Endothelial cell of umbilical vein (primary cell): ENCODE results near the gene SERPINB2. TPM values are rescaled to one million over a fixed set of nuclear protein-coding genes. Genes with fewer than 3 reads are reported as not detected.

Experiments used
- BruUV-seq: library from RNA; stranded (reverse); fragments of 400-500 nt; replicated peaks from 2 replicates; lab custom pipeline; 2021; lab: Mats Ljungman, UMichigan
- CTCF ChIA-PET: fragments of 300-600, 350-600 bp; sonication (Branson Sonifier 250); formaldehyde crosslinking; loops from one replicate; lab custom pipeline; 2021; ENCODE audit warnings: antibody characterized with exemption, inconsistent platforms; lab: Charles Lee
- POLR2A ChIA-PET: fragments of 300-600, 350-600 bp; sonication (Branson Sonifier 250); formaldehyde crosslinking; loops from one replicate; lab custom pipeline; 2021; ENCODE audit warnings: antibody characterized with exemption, inconsistent platforms; lab: Charles Lee
- DNase-seq: peaks from one replicate; pipeline ENCODE4 v3.0.0-alpha.2; 2011; ENCODE audit warnings: low read depth, low spot score
- FAIRE-seq: peaks from 2 replicates; lab custom pipeline; 2011; peaks lifted over from hg19 to GRCh38; lab: Jason Lieb, UNC
- H2AFZ ChIP-seq: 2 replicates; pipeline ENCODE4 v1.6.0; 2012; ENCODE audit warnings: low read depth, low read length, control low read depth, inconsistent platforms
- H3K27ac ChIP-seq: 2 replicates; pipeline ENCODE4 v1.5.1; 2011; ENCODE audit warnings: low read depth, mild to moderate bottlenecking, control low read depth, low read length, moderate library complexity; ENCODE audit not compliant: insufficient read depth
- H3K27me3 ChIP-seq, 2 experiments: 2 replicates each; pipeline versions ENCODE4 v1.6.0 to v1.6.1; 2011; ENCODE audit warnings: low read length in 2 of 2, mixed read lengths in 1 of 2; ENCODE audit not compliant: control insufficient read depth in 2 of 2, insufficient read depth in 2 of 2
- H3K36me3 ChIP-seq, 2 experiments: 2 replicates in 1 of 2; 3 replicates in 1 of 2; pipeline ENCODE4 v1.5.1; 2011; ENCODE audit warnings: low read length in 2 of 2, mild to moderate bottlenecking in 1 of 2, moderate library complexity in 1 of 2; ENCODE audit not compliant: control insufficient read depth in 2 of 2, insufficient read depth in 2 of 2; ENCODE audit errors: extremely low read depth in 1 of 2
- H3K4me1 ChIP-seq: 3 replicates; pipeline ENCODE4 v1.5.1; 2011; ENCODE audit warnings: mild to moderate bottlenecking, low read length; ENCODE audit not compliant: control insufficient read depth, insufficient read depth; ENCODE audit errors: extremely low read depth
- H3K4me2 ChIP-seq: 2 replicates; pipeline ENCODE4 v1.6.1; 2011; ENCODE audit warnings: low read length, control low read depth, mixed read lengths; ENCODE audit not compliant: insufficient read depth
- H3K4me3 ChIP-seq, 3 experiments: fragments of 200-600 bp in 1 of 3; sonication (generic), shearing (Covaris generic) in 1 of 3; replicated peaks in 1 of 3; 2 replicates each; pipeline ENCODE4 v1.5.1; 2011 to 2016; ENCODE audit warnings: control low read depth in 3 of 3, low read length in 3 of 3, mild to moderate bottlenecking in 2 of 3, inconsistent platforms in 1 of 3, low read depth in 1 of 3, moderate library complexity in 1 of 3; ENCODE audit not compliant: insufficient read depth in 1 of 3
- H3K79me2 ChIP-seq: 2 replicates; pipeline ENCODE4 v1.6.0; 2012; ENCODE audit warnings: low read length, inconsistent platforms; ENCODE audit not compliant: control insufficient read depth, insufficient read depth
- H3K9ac ChIP-seq: replicated peaks from 2 replicates; pipeline ENCODE3; 2011; ENCODE audit warnings: low read length, control low read depth; ENCODE audit not compliant: insufficient read depth; ENCODE audit errors: extremely low read depth
- H3K9me1 ChIP-seq: replicated peaks from 3 replicates; pipeline ENCODE4 v1.6.0; 2011; ENCODE audit warnings: mild to moderate bottlenecking, low read length; ENCODE audit not compliant: control insufficient read depth, insufficient read depth; ENCODE audit errors: extremely low read depth
- H3K9me3 ChIP-seq: replicated peaks from 2 replicates; pipeline ENCODE4 v1.5.1; 2012; ENCODE audit warnings: low read length, inconsistent platforms; ENCODE audit not compliant: control insufficient read depth, insufficient read depth
- H4K20me1 ChIP-seq: replicated peaks from 2 replicates; pipeline ENCODE3; 2011; ENCODE audit warnings: mild to moderate bottlenecking, low read length; ENCODE audit not compliant: control insufficient read depth, insufficient read depth; ENCODE audit errors: extremely low read depth
- CTCF ChIP-seq, 2 donors: IDR thresholded peaks; 1 replicate in 1 of 2; 2 replicates in 1 of 2; pipeline ENCODE4 v1.5.1; 2011; ENCODE audit warnings: low read length in 2 of 2, mild to moderate bottlenecking in 2 of 2, moderate library complexity in 2 of 2, control low read depth in 1 of 2, inconsistent platforms in 1 of 2, low read depth in 1 of 2; ENCODE audit not compliant: insufficient read depth in 1 of 2; ENCODE audit errors: extremely low read depth in 1 of 2
- EZH2 ChIP-seq: IDR thresholded peaks from 2 replicates; pipeline ENCODE4 v1.6.1; 2012; ENCODE audit warnings: borderline replicate concordance, low read depth, mild to moderate bottlenecking, moderate library complexity, low read length, inconsistent platforms; ENCODE audit not compliant: severe bottlenecking
- FOS ChIP-seq: IDR thresholded peaks from 2 replicates; pipeline ENCODE4 v1.6.1; 2011; ENCODE audit warnings: mild to moderate bottlenecking, low read length, moderate library complexity, borderline replicate concordance; ENCODE audit not compliant: insufficient read depth
- GATA2 ChIP-seq: IDR thresholded peaks from 2 replicates; pipeline ENCODE4 v1.7.0; 2011; ENCODE audit warnings: low read depth, mild to moderate bottlenecking, moderate library complexity, mixed read lengths, low read length; ENCODE audit not compliant: insufficient read length, insufficient read depth
- JUN ChIP-seq: IDR thresholded peaks from 2 replicates; pipeline ENCODE4 v1.6.1; 2011; ENCODE audit warnings: borderline replicate concordance, low read depth; ENCODE audit not compliant: insufficient read length, insufficient read depth
- MAX ChIP-seq: IDR thresholded peaks from 2 replicates; pipeline ENCODE4 v1.6.1; 2011; ENCODE audit not compliant: insufficient read depth, insufficient read length
- MYC ChIP-seq: IDR thresholded peaks from one replicate; pipeline ENCODE4 v1.6.1; 2011; ENCODE audit warnings: mild to moderate bottlenecking, low read depth, low read length
- POLR2A ChIP-seq: IDR thresholded peaks from 2 replicates; pipeline ENCODE4 v1.6.1; 2012; ENCODE audit warnings: low read depth, mild to moderate bottlenecking, control low read depth, low read length
- POLR2AphosphoS5 ChIP-seq: IDR thresholded peaks from 2 replicates; pipeline ENCODE4 v1.6.1; 2012; ENCODE audit warnings: low read depth, mild to moderate bottlenecking, control low read depth, low read length, moderate library complexity; ENCODE audit not compliant: insufficient read depth
- dilution Hi-C: fragments of 300-500 bp; cut with MboI; formaldehyde crosslinking; loops from one replicate; pipeline ENCODE4 v1.15.0; 2019; ENCODE audit warnings: low sequenced_read_pairs; ENCODE audit not compliant: extremely low pct_ligation_motif_present
- intact Hi-C: fragments of 100-400 bp; cut with micrococcal nuclease; formaldehyde crosslinking; loops from one replicate; pipeline ENCODE4 v1.10.0; 2022
- polyA plus RNA-seq, 4 experiments: library from polyadenylated mRNA; depleted of rRNA in 3 of 4; stranded (reverse) in 3 of 4; unstranded in 1 of 4; fragments of >200 nt; gene quantifications; 2 replicates each; pipeline versions ENCODE4 v1.2.1 to v1.2.3, GENCODE V29; 2011 to 2012; ENCODE audit warnings: missing spikeins in 1 of 4
- total RNA-seq: library from RNA; stranded (reverse); gene quantifications from 2 replicates; pipeline ENCODE4 v1.2.3, GENCODE V29; 2021

SERPINB2 gene
- total and polyA plus RNA-seq, 2 donors (not counting 3 experiments of a cell fraction or from before 2014, with no cell fraction given), result 0.24 to 2.5 TPM

GRCh38 chr18:63917817-63918216, 30.3 kb downstream of the SERPINB2 start:
- POLR2A ChIA-PET, result no interaction called here

More at GRCh38 chr18:63917817-63918216, 30.3 kb downstream of the SERPINB2 start:
- dilution Hi-C loops, result no loop called here
- DNase-seq, result no peak
- intact Hi-C loops, result no loop called here
- Histone ChIP-seq H3K9ac (no peak overlapping the region), H3K9me3 (no peaks in the 10 kb centered on the region), H3K4me2 (no peak overlapping the region), H3K9me1 (no peaks in the 10 kb centered on the region), H2AFZ (no peak overlapping the region), H3K27ac (no peak overlapping the region), H4K20me1 (no peaks in the 10 kb centered on the region), H3K4me3 (no peak overlapping the region), H3K79me2 (no peaks in the 10 kb centered on the region), H3K36me3 (no peaks in the 10 kb centered on the region), H3K4me1 (no peaks in the 10 kb centered on the region), H3K27me3 (peaks cover 2 to 32% of the 10 kb centered on the region in 2 experiments)
- CTCF ChIA-PET, result no interaction called here
- TF ChIP-seq EZH2, result no peak
- TF ChIP-seq FOS, result no peak
- no peak for TF ChIP-seq MAX
- no peak for TF ChIP-seq CTCF (IDR thresholded peaks at IDR 0.05; ENCODE audit: extremely low read depth in 1 of 2, insufficient read depth in 1 of 2, low read depth in 1 of 2, low read length in 2 of 2)
- TF ChIP-seq POLR2A, result no peak
- TF ChIP-seq POLR2AphosphoS5, result no peak
- no peak for TF ChIP-seq MYC
- no peak for TF ChIP-seq GATA2
- TF ChIP-seq JUN, result no peak
- no peak for FAIRE-seq
- no TSS peak for BruUV-seq
